ENCODE data around the gene BPTF.

GRCh38 chr17:68004201-68004600 is 178.9 kb downstream of the BPTF start:
- no peak for TF ChIP-seq GATA2 (IDR thresholded peaks at IDR 0.05; ENCODE audit: low read depth, low read length)
- TF ChIP-seq GATA3 (IDR thresholded peaks at IDR 0.05; ENCODE audit: low read depth, low read length) = no peak
